PC-3 (cell line): ENCODE measurements around the gene AURKB.

Source experiments
- CTCF ChIP-seq: fragments of 300-600 bp; sonication (generic); conservative IDR thresholded peaks from 2 replicates; pipeline ENCODE4 v1.5.1; 2017; ENCODE audit warnings: antibody characterized with exemption, low read depth, mild to moderate bottlenecking, low read length
- EZH2 ChIP-seq: fragments of 300-600 bp; sonication (generic); IDR thresholded peaks from one replicate; pipeline ENCODE4 v1.6.1; 2017; ENCODE audit warnings: antibody characterized with exemption, mild to moderate bottlenecking, low read length; ENCODE audit not compliant: unreplicated experiment
- EZH2phosphoT487 ChIP-seq: fragments of 300-600 bp; sonication (generic); IDR thresholded peaks from 2 replicates; pipeline ENCODE4 v1.6.1; 2018; ENCODE audit warnings: mild to moderate bottlenecking, antibody characterized with exemption, low read length, borderline replicate concordance

DNA sequence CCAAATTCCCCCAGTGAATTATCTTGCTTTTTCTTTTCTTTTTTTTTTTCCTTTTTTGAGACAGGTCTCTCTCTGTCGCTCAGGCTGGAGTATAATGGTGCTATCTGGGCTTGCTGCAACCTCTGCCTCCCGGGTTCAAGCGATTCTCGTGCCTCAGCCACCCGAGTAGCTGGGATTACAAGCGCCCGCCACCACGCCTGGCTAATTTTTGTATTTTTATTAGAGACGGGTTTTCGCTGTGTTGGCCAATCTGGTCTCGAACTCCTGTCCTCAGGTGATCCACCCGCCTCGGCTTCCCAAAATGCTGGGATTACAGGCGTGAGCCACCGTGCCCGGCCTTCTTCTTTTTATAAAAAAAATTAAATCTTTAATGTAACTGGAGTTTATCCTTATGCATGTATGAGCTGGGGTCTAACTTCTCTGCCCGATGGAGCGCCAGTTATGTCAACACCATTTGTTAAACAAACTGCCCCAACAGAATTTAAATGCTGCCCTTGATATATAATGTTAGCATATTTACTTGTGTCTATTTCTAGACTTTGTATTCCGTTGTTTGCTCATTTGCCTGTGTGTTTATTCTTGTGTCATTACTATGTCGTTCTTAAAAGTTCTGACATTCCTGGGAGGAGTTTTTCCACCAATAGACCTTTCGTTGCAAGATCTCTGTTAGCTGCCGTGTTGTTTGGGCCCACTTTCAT lies 535 bp upstream of the AURKB start:
- TF ChIP-seq CTCF (no peak), EZH2phosphoT487 (no peak), EZH2 (no peak)
